GM12878 (cell line): Measurements from ENCODE around the gene L1CAM.

Experiments used
- BRCA1 ChIP-seq: IDR thresholded peaks from 2 replicates; pipeline ENCODE4 v1.6.1; 2011; ENCODE audit warnings: low read depth, low read length, improper control_type of control experiment
- CREM ChIP-seq: IDR thresholded peaks from 2 replicates; pipeline ENCODE4 v1.6.1; 2014; ENCODE audit warnings: antibody characterized with exemption, low read depth
- CTCF ChIP-seq, 3 experiments: IDR thresholded peaks in 2 of 3; conservative IDR thresholded peaks in 1 of 3; 2 replicates each; pipeline ENCODE4 v1.5.1; 2011; ENCODE audit warnings: low read depth in 3 of 3, low read length in 3 of 3, mild to moderate bottlenecking in 3 of 3, control low read depth in 2 of 3, moderate library complexity in 2 of 3, inconsistent platforms in 1 of 3, mixed read lengths in 1 of 3; ENCODE audit not compliant: control insufficient read depth in 2 of 3, insufficient read depth in 1 of 3; ENCODE audit errors: extremely low read depth in 1 of 3
- CUX1 ChIP-seq: IDR thresholded peaks from 2 replicates; pipeline ENCODE4 v1.6.1; 2012; ENCODE audit warnings: improper control_type of control experiment, low read depth, low read length; ENCODE audit not compliant: insufficient replicate concordance
- ELK1 ChIP-seq: IDR thresholded peaks from 2 replicates; pipeline ENCODE4 v1.6.1; 2012; ENCODE audit warnings: low read depth, low read length, improper control_type of control experiment
- EP300 ChIP-seq, 2 experiments: fragments of 150-350 bp in 1 of 2; IDR thresholded peaks; 2 replicates each; pipeline ENCODE4 v1.6.1; 2011 to 2012; ENCODE audit warnings: low read depth in 2 of 2, low read length in 2 of 2, borderline replicate concordance in 1 of 2, improper control_type of control experiment in 1 of 2, inconsistent platforms in 1 of 2; ENCODE audit not compliant: control insufficient read depth in 1 of 2
- POLR2A ChIP-seq: IDR thresholded peaks from 2 replicates; pipeline ENCODE4 v1.6.1; 2011; ENCODE audit warnings: low read depth, mild to moderate bottlenecking, low read length
- RFX5 ChIP-seq: IDR thresholded peaks from 2 replicates; pipeline ENCODE4 v1.6.1; 2011; ENCODE audit warnings: low read depth, low read length, improper control_type of control experiment
- SIX5 ChIP-seq: IDR thresholded peaks from 2 replicates; pipeline ENCODE4 v1.6.1; 2011; ENCODE audit warnings: mild to moderate bottlenecking, low read depth, low read length, moderate library complexity; ENCODE audit not compliant: severe bottlenecking
- SPI1 ChIP-seq: IDR thresholded peaks from 2 replicates; pipeline ENCODE4 v1.6.1; 2011; ENCODE audit warnings: low read depth, mild to moderate bottlenecking, low read length, moderate library complexity, borderline replicate concordance; ENCODE audit not compliant: insufficient read depth
- TCF7 ChIP-seq: IDR thresholded peaks from 2 replicates; pipeline ENCODE4 v1.6.1; 2014; ENCODE audit warnings: antibody characterized with exemption, borderline replicate concordance

GRCh38 chrX:153867139-153867538 is 18.8 kb downstream of the L1CAM start:
- no peak for TF ChIP-seq TCF7
- TF ChIP-seq CTCF (IDR thresholded peaks at IDR 0.05 in 2 of 3, conservative IDR thresholded peaks at IDR 0.05 in 1 of 3; ENCODE audit: control insufficient read depth in 2 of 3, extremely low read depth in 1 of 3, insufficient read depth in 1 of 3, low read depth in 3 of 3, low read length in 3 of 3), result no peak
- no peak for TF ChIP-seq CUX1
- TF ChIP-seq POLR2A, result no peak
- TF ChIP-seq CREM, result no peak
- TF ChIP-seq BRCA1, result no peak
- TF ChIP-seq RFX5, result no peak
- TF ChIP-seq ELK1, result no peak
- no peak for TF ChIP-seq EP300 (IDR thresholded peaks at IDR 0.05; ENCODE audit: borderline replicate concordance in 1 of 2, control insufficient read depth in 1 of 2, low read depth in 2 of 2, low read length in 2 of 2)
- no peak for TF ChIP-seq SPI1
- TF ChIP-seq SIX5, result no peak
